ENCODE results near the gene CDYL2.

GRCh38 chr16:80671281-80671849, 133.0 kb downstream of the CDYL2 start:
- TF ChIP-seq ISL1 (CRISPR knock-in tag; IDR thresholded peaks at IDR 0.05) (no peak), ZFP3 (CRISPR knock-in tag; IDR thresholded peaks at IDR 0.05) (no peak)
- TF ChIP-seq, protein P1, sequence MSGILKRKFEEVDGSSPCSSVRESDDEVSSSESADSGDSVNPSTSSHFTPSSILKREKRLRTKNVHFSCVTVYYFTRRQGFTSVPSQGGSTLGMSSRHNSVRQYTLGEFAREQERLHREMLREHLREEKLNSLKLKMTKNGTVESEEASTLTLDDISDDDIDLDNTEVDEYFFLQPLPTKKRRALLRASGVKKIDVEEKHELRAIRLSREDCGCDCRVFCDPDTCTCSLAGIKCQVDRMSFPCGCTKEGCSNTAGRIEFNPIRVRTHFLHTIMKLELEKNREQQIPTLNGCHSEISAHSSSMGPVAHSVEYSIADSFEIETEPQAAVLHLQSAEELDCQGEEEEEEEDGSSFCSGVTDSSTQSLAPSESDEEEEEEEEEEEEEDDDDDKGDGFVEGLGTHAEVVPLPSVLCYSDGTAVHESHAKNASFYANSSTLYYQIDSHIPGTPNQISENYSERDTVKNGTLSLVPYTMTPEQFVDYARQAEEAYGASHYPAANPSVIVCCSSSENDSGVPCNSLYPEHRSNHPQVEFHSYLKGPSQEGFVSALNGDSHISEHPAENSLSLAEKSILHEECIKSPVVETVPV (CRISPR knock-in tag; IDR thresholded peaks at IDR 0.05) = no peak

All from SK-N-SH treated with all-trans-retinoic acid at 6 μM for 48 hours (cell line).